Measurements from ENCODE around the gene FGG.

FGG gene

GRCh38 chr4:154585369-154586018 lies 27.0 kb downstream of the FGG start:
- no peak overlapping the region for H3K4me3 ChIP-seq (ENCODE audit: low read depth, low read length)
- no peak for TF ChIP-seq CTCF (IDR thresholded peaks at IDR 0.05; ENCODE audit: borderline replicate concordance, insufficient read depth, low read depth, low read length)

- no peak overlapping the region for H3K4me3 ChIP-seq (ENCODE audit: low read depth, low read length)
- no peak for TF ChIP-seq CTCF (IDR thresholded peaks at IDR 0.05; ENCODE audit: borderline replicate concordance, insufficient read depth, low read depth, low read length)
Measured at GRCh38 chr4:154584259-154584658, 28.2 kb downstream of the FGG start.

- no peak overlapping the region for H3K4me3 ChIP-seq (ENCODE audit: low read depth, low read length)
- TF ChIP-seq CTCF (IDR thresholded peaks at IDR 0.05; ENCODE audit: borderline replicate concordance, insufficient read depth, low read depth, low read length) = no peak
Measured at GRCh38 chr4:154583677-154584076, 28.8 kb downstream of the FGG start.

GRCh38 chr4:154583230-154583629 lies 29.2 kb downstream of the FGG start:
- no peak overlapping the region for H3K4me3 ChIP-seq (ENCODE audit: low read depth, low read length)
- TF ChIP-seq CTCF (IDR thresholded peaks at IDR 0.05; ENCODE audit: borderline replicate concordance, insufficient read depth, low read depth, low read length) = no peak

GRCh38 chr4:154582723-154583122 lies 29.7 kb downstream of the FGG start:
- H3K4me3 ChIP-seq (ENCODE audit: low read depth, low read length) = no peak overlapping the region
- no peak for TF ChIP-seq CTCF (IDR thresholded peaks at IDR 0.05; ENCODE audit: borderline replicate concordance, insufficient read depth, low read depth, low read length)

GRCh38 chr4:154579927-154580326 lies 32.5 kb downstream of the FGG start:
- no peak for TF ChIP-seq CTCF (IDR thresholded peaks at IDR 0.05; ENCODE audit: borderline replicate concordance, insufficient read depth, low read depth, low read length)
- H3K4me3 ChIP-seq (ENCODE audit: low read depth, low read length) = no peak overlapping the region

GRCh38 chr4:154578919-154579318 lies 33.5 kb downstream of the FGG start:
- H3K4me3 ChIP-seq (ENCODE audit: low read depth, low read length) = no peak overlapping the region
- no peak for TF ChIP-seq CTCF (IDR thresholded peaks at IDR 0.05; ENCODE audit: borderline replicate concordance, insufficient read depth, low read depth, low read length)

All from GM12875 (cell line).